Right lobe of liver (tissue), 6 donors: ENCODE data around the gene PCDHGC4. TPM values are rescaled to one million over a fixed set of nuclear protein-coding genes. Genes with fewer than 3 reads are reported as not detected.

Experiments
- ATAC-seq, 4 donors: fragments of 200-7000 bp; cut with Tn5 transposase; one replicate each; pipeline ENCODE4 v1.9.1; 2020; ENCODE audit warnings: mild to moderate bottlenecking in 4 of 4, moderate library complexity in 4 of 4
- DNase-seq, 3 donors: peaks; one replicate each; pipeline ENCODE4 v3.0.0-alpha.2; 2020
- H3K27ac ChIP-seq, 3 donors: fragments of 200-600 bp; one replicate each; pipeline ENCODE4 v1.8.0; 2022
- H3K27me3 ChIP-seq, 2 donors: fragments of 200-600 bp; one replicate each; pipeline ENCODE4 v1.8.0; 2022
- H3K36me3 ChIP-seq, 4 donors: fragments of 200-600 bp; sonication (generic) in 1 of 4; one replicate each; pipeline versions ENCODE4 v1.5.1 to v1.8.0; 2017 to 2022; ENCODE audit warnings: control low read depth in 1 of 4
- H3K4me1 ChIP-seq, 4 donors: fragments of 200-600 bp; sonication (generic) in 1 of 4; one replicate each; pipeline versions ENCODE4 v1.5.1 to v1.8.0; 2017 to 2022; ENCODE audit warnings: control low read depth in 1 of 4
- H3K4me3 ChIP-seq, 3 donors: fragments of 200-600 bp; one replicate each; pipeline ENCODE4 v1.8.0; 2022
- H3K9me3 ChIP-seq, 4 donors: fragments of 200-600 bp; sonication (generic) in 1 of 4; one replicate each; pipeline versions ENCODE4 v1.5.1 to v1.8.0; 2017 to 2022; ENCODE audit warnings: control low read depth in 1 of 4
- CTCF ChIP-seq, 4 donors: fragments of 200-600 bp in 3 of 4; fragments of 450-650 bp in 1 of 4; IDR thresholded peaks; one replicate each; pipeline versions ENCODE4 v1.5.1 to v1.8.0; 2016 to 2022; ENCODE audit warnings: antibody characterized with exemption in 4 of 4, mild to moderate bottlenecking in 2 of 4
- POLR2A ChIP-seq: fragments of 450-650 bp; IDR thresholded peaks from one replicate; pipeline ENCODE4 v1.6.1; 2017; ENCODE audit warnings: antibody characterized with exemption, mild to moderate bottlenecking
- WGBS: methylation state at CpG from one replicate; pipeline ENCODE4 v1.1.6; 2018; ENCODE audit warnings: low coverage, low lambda C conversion rate; ENCODE audit not compliant: insufficient coverage; ENCODE audit errors: missing lambda C conversion rate; 5-methylcytosine and 5-hydroxymethylcytosine counted together
- intact Hi-C, 2 donors: fragments of 100-400 bp; cut with DNase I; formaldehyde crosslinking; loops; one replicate each; pipeline versions ENCODE4 v1.11.2 to v1.14.1; 2022
- total RNA-seq, 6 experiments: library from RNA; depleted of rRNA in 2 of 6; stranded (reverse); fragments of >200 nt in 2 of 6; fragmentation: NEBNext Ultra II Directional in 3 of 6; extraction: Animal tissue kit (Norgen Biotek cat#: 25700) in 3 of 6; gene quantifications; one replicate each; pipeline versions ENCODE4 v1.1.0 to v1.2.4, GENCODE V29; 2016 to 2023
- donor health status: DM: no; HTN: yes; CAD: no.
- donor health status: DM: no; HTN: no; CAD: no.
- donor health status: DM: no; HTN: no; CAD: no.
- donor health status: DM: no; HTN: yes; CAD: no.
- donor health status: DM: no; HTN: yes; CAD: no.

Gene PCDHGC4
- total RNA-seq, 6 experiments from 2014 or later, result 0.20 to 10.7 (median 0.34) TPM

- peak overlapping the region; percentile 40 to 87 (median 69) for H3K27ac ChIP-seq
- peak overlapping the region; percentile 31 to 45 (median 38) for H3K4me3 ChIP-seq
- ATAC-seq (peak; percentile 43 to 56 (median 46)), DNase-seq (peak in 2 of 3 donors; percentile 64 to 74)
- TF ChIP-seq POLR2A, result no peak
- TF ChIP-seq CTCF (IDR thresholded peaks at IDR 0.05), result no peak
- no peaks in the 10 kb centered on the region for H3K9me3 ChIP-seq
- intact Hi-C loops, result no loop called here
- H3K36me3 ChIP-seq, result peaks cover 0 to 18% (median 8%) of the 10 kb centered on the region in 4 donors
- H3K27me3 ChIP-seq, result no peaks in the 10 kb centered on the region
- peaks cover 0 to 11% (median 0%) of the 10 kb centered on the region in 4 donors for H3K4me1 ChIP-seq
- WGBS, result 19% methylated on average over 13 of the region's 29 CpGs
Measured at GRCh38 chr5:141513627-141514329, 28.9 kb downstream of the PCDHGC4 start.

GRCh38 chr5:141514330-141515133 is 29.7 kb downstream of the PCDHGC4 start:
- intact Hi-C loops, result no loop called here
- Histone ChIP-seq H3K36me3 (peaks cover 0 to 26% (median 12%) of the 10 kb centered on the region in 4 donors), H3K27me3 (no peaks in the 10 kb centered on the region), H3K4me1 (peaks cover 0 to 11% (median 0%) of the 10 kb centered on the region in 4 donors), H3K9me3 (no peaks in the 10 kb centered on the region), H3K4me3 (no peak overlapping the region), H3K27ac (peak overlapping the region; percentile 21 to 53 (median 51))
- ATAC-seq (no peak), DNase-seq (no peak)
- 50% methylated on average over 1 of the region's 6 CpGs for WGBS
- TF ChIP-seq CTCF (IDR thresholded peaks at IDR 0.05), result no peak
- no peak for TF ChIP-seq POLR2A

- H3K36me3 ChIP-seq, result peaks cover 0 to 32% (median 12%) of the 10 kb centered on the region in 4 donors
- TF ChIP-seq CTCF (IDR thresholded peaks at IDR 0.05), result no peak
- no peak for TF ChIP-seq POLR2A
- H3K4me1 ChIP-seq, result peaks cover 0 to 11% (median 0%) of the 10 kb centered on the region in 4 donors
- H3K27me3 ChIP-seq, result no peaks in the 10 kb centered on the region
- DNase-seq (no peak), ATAC-seq (no peak)
- H3K27ac ChIP-seq, result peak overlapping the region in 2 of 3 donors; percentile 21 to 51
- H3K9me3 ChIP-seq, result no peaks in the 10 kb centered on the region
- H3K4me3 ChIP-seq, result no peak overlapping the region
- WGBS, result 75% methylated on average over 1 of the region's 3 CpGs
- intact Hi-C loops, result no loop called here
Measured at GRCh38 chr5:141515141-141515540, 30.3 kb downstream of the PCDHGC4 start.

GRCh38 chr5:141515946-141516671 is 31.3 kb downstream of the PCDHGC4 start:
- peaks cover 0 to 35% (median 12%) of the 10 kb centered on the region in 4 donors for H3K36me3 ChIP-seq
- TF ChIP-seq POLR2A (no peak), CTCF (IDR thresholded peaks at IDR 0.05) (no peak)
- H3K9me3 ChIP-seq, result no peaks in the 10 kb centered on the region
- H3K4me3 ChIP-seq, result no peak overlapping the region
- H3K27me3 ChIP-seq, result no peaks in the 10 kb centered on the region
- intact Hi-C loops, result no loop called here
- no peak overlapping the region for H3K27ac ChIP-seq
- no peak for DNase-seq
- WGBS, result no CpG with 5 or more reads among the region's 4 CpGs
- ATAC-seq, result no peak
- H3K4me1 ChIP-seq, result peaks cover 0 to 11% (median 0%) of the 10 kb centered on the region in 4 donors
